GM12801 (cell line): ENCODE data around the gene ZNF396.

Source experiments
- TF ChIP-seq, protein P1 (sequence below): IDR thresholded peaks from one replicate; pipeline ENCODE4 v1.5.1; 2011; ENCODE audit warnings: control low read depth; ENCODE audit not compliant: insufficient read length; ENCODE audit errors: extremely low read depth

Gene ZNF396

DNA sequence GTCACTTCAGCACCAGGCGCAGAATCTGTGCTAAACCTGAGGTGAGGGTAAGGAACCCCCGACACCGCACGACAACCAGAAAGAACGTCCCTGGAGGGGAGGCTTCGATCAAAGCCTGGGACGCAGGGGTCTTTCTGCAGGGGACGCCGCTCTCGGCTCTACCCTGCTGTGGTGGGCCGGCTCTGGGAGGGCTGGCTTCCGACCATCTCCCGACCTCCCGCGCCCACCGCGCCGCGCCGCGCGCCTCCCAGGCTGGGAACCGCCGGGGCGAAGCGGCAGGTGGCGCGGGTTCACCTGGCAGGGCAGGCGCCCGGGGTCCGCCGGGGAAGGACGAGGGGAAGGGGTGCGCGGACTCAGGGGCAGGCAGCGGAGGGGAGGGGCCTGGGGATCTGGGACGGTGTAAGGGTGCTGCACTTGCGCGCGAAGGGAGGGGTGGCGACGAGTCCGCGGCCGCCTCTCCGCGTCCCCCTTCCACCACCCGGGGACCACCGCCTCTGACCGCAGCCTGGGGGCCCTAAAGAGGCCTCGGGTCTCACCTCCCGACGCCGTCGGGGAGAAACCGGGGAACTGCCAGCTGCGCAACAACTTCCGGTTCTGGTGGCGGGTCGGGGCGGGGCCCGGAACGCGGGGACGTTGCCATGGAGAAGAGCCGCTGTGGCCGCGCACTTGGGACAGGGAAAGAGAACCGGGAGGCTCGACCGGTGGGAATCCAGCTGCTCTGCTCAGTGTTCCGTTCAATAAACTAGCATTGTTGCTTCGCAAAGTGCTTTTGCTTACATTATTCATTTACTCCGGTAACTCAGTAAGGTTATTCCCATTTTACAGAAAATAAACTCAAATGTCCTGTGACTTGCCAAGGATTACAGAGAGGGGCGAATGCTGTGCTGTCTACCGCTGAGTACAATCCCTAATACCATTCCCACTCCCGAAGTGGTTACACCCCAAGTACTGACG, at the start of gene ZNF396:
Gene ZNF396 (minus strand): TSS at position 596 of the 954 bp plus-strand sequence. CDS start 3,045 bp downstream, outside the sequence.
- TF ChIP-seq, protein P1, sequence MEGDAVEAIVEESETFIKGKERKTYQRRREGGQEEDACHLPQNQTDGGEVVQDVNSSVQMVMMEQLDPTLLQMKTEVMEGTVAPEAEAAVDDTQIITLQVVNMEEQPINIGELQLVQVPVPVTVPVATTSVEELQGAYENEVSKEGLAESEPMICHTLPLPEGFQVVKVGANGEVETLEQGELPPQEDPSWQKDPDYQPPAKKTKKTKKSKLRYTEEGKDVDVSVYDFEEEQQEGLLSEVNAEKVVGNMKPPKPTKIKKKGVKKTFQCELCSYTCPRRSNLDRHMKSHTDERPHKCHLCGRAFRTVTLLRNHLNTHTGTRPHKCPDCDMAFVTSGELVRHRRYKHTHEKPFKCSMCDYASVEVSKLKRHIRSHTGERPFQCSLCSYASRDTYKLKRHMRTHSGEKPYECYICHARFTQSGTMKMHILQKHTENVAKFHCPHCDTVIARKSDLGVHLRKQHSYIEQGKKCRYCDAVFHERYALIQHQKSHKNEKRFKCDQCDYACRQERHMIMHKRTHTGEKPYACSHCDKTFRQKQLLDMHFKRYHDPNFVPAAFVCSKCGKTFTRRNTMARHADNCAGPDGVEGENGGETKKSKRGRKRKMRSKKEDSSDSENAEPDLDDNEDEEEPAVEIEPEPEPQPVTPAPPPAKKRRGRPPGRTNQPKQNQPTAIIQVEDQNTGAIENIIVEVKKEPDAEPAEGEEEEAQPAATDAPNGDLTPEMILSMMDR: no peak

DNA sequence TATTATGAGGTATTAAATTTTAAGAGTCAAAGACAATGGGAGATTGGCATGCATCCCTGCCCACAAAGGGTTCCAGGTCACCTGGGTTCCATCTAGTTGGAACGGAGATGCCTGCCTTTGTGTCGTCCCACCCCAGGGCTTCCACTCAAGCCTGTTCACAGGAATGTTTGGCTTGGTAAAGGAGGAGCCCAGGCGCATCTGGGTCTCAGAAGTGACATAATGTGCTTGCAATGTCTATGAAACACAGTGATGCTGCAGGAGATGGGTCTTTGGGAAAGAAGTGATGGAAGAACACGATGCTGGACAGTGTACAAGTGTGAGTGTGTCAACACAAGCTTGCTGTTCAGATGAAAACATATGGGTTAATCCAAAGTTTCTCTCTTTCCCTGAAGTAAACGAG, 49.6 kb upstream of the ZNF396 start:
- TF ChIP-seq, protein P1: no peak

DNA sequence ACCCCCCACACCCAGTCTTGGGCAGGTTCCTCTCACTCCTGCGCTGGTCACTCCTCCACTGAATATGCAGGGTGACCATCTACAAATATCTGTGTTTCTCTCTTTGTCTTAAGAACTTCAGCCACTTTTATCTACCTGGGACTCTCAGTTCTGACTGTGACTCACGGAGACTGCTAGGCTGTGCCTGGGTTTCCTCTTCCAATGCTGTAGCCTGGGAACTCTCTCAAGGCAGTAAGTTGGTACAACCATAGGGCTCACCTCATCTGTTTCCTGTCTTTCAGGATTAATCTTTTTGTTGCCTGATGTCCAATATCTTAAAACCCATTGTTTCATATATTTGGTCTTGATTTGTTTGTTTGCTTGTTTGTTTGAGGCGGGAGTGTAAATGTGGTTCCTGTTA, 47.2 kb upstream of the ZNF396 start:
- TF ChIP-seq, protein P1: no peak

DNA sequence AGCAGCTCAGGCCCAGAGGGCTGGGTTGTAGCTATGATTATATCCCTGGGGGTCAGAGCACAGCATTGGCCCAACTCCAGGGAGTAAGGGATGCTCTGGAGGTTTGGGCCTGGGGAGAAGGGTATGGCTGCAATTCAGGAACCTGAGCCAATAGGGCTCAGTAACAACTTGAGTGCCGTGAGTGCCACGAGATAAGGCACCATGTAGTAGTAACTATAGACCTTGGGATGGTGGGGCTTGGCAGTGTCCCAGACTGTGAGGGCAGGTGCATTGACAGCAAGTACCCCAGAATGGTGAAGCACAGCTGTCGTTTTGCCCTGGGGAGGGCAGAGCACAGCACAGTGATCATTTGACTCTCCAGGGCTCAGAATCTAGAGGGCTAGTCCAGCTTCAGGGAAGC, 45.1 kb upstream of the ZNF396 start:
- TF ChIP-seq, protein P1: no peak

DNA sequence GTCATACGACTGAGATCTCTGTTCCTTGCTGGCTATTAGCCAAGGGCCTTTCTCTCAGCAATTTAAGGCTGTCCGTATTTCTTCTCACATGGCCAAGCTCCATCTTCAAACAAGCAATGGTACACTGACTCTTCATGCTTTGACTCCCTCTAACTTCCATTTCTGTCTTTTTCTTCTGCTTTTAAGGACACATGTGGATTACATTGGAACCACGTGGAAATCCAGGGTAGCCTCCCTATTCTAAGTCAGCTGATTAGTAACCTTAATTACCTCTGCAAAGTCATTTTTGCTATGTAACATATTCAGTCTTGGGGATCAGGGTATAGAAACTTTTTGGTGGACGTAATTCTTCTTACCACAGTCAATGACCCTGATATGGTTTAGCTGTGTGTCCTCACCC, 41.5 kb upstream of the ZNF396 start:
- TF ChIP-seq, protein P1: no peak

DNA sequence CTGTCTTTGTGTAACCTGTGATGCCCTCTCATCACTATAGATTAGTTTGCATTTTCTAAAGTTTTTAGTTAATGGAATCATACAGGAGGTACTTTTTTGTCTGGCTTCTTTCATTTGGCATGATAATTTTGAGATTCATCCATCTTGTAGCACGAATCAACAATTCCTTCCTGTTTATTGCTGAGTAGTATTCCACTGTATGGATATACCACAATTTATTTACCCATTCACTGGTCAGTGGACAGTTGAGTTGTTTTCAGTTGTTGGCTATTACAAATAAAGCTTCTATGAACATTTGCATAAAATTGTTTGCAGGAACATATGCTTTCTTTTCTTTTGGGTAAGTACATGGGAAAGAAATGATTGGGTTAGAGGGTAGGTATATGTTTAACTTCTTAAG, 40.1 kb upstream of the ZNF396 start:
- TF ChIP-seq, protein P1: no peak

DNA sequence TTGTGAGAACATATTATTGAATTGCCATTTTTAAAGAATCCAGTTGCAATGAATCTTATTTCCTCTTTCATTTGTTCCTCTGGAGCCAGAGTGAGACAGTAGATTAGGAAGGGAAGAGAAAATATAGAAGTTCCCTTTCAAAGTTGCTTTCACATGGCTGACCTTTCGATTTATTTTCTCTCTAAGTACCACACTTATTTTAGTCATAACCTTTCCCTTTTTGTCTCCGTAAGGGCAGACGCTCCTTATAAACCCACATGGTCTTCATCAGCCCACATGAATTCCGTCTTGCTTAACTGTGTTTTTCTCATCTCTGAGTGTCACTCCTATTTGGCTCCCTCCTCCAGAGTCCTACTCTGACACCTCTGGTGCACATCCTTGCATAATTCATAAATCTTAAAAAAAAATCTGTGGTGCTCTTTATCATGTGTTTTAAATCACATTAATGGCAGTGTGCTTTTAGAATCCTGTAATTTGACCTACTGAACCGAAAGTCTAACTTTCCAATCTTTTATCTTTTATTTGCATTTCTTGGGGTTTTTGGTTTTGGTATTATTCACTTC, 38.5 kb upstream of the ZNF396 start:
- TF ChIP-seq, protein P1: no peak
